ENCODE measurements around the gene GCGR.
"Not testable (repeated sequence)": the region's sequence is repeated elsewhere in the genome, so short reads cannot be mapped to it uniquely, and the experiment has no call there.

GCGR gene

DNA sequence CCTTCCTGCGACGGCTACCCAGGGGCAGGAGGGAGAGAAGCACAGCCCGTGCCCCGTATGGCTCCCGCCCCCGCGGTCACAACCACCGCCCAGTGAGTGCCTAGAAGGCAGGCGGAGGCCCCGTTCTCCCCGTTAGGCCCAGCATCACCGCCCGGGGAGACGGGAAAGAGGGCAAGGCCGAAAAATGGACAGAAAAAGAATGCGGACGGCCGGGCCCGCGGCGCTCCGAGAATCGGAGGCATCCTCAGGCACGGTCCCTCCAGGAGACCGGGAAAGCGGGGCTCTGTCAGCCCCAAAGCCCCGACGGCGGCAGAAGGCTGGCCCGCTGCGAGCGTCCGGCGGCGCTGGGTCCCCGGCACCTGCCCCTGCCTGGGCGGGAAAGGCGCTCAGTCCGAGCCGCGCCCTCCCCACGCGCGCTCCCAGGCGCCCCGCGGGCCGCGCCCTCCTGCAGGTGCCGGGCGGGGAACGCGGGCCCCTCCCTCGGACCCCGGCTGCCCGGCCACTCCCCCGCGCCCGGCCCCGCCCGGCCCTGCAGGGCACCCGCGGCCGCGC lies 28.7 kb downstream of the GCGR start:
- DNase-seq (ENCODE audit: low spot score) = no peak

DNA sequence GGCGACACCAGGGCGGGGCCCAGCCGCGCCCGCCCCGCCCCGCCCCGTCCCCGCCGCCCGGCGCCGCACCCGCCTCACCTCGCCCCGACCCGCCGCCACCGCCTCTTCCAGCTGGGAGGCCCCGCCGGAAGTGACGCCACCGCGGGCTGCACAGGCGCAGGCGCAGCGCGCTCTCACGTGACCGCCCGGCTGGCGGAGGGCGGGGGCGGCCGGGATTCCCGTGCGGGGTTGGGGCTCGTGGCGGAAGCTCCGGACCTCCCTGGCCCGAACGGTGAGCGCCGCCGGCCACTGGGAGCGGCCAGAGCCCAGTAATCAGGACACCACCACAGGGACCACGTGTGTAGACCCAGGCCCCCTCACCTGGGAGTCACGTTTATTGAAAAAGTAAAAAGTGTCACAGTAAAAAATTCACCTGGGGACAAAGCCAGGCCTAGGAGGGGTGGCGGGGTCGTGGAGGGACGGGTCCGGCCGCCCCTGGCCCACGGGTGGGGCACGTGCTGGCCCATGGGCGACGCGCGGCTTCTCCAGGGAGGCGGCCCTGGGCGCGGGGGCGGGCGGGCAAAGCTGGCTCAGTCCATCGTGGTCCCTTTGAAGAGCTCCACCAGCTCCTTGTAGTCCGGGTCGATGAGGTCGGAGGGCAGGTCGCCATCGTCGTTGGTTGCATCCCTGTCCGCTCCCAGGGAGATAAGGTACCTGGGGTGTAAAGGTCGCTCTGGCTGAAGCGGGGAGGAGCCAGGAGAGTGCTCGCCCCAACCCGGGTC lies 29.4 kb downstream of the GCGR start, which contains the start of gene MCRIP1:
MCRIP1 (minus strand) TSS at position 132 of the 761 bp plus-strand sequence. CDS start 8,785 bp downstream, outside the sequence.
- peak; percentile 97 for DNase-seq (ENCODE audit: low spot score)

DNA sequence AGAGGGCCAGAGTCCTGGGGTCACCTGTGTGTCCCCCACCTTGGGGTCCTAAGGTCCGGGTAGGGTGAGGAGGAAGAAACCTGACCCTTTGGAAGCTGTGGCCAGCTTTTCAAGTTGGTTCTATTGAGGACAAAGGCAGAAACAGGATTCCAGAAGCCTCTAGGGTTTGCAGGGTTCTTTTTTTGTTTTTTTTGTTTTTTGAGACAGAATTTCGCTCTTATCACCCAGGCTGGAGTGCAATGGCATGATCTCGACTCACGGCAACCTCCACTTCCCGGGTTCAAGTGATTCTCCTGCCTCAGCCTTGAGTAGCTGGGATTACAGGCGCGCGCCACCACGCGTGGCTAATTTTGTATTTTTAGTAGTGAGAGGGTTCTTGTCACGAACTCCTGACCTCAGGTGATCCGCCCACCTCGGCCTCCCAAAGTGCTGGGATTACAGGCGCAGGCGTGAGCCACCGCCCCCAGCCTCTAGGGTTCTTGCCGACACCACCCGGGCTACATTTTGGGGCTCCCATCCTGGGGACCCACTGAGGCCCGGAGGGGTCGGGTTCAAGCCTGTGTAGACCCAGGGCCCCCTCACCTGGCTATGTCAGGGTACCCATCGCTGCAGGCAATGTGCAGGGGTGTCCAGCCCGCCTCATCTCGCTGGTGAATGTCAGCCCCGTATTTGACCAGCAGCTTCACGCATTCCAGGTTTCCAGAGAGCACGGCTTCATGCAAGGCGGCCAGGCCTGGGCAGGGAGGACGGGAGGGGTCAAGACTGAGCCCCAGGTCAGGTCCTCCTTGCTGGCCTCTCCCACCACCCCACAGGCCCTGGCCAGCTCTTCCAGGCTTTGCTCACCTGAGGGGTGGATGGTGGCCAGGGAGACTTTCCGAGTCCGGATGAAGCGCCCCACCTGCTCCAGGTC lies 30.2 kb downstream of the GCGR start:
- no peak for DNase-seq (ENCODE audit: low spot score)

DNA sequence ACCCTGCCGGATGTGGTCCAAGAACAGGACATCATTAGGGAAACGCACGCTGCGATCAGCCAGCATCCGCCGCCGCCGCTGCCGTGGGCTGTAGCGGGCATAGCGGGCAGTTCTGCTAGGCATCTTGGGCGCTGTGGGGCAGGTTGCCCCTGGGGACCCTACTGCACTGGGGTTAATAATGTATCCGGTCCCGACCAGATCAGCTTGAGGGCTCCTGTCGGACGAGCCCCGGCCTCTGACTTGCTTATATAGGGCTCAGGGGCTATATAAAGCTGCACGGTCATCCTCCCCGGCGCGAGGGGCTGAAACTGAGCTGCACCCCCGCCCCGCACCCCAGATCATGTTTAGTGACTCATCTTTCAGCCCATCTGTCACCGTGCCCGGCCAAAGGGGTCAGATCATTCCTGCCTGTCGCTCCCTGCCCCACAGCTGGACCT lies 30.9 kb downstream of the GCGR start, which contains the start of gene PPP1R27:
PPP1R27 (minus strand) TSS at position 220 of the 437 bp plus-strand sequence; CDS start at position 123, 97 bp downstream.
- no peak for DNase-seq (ENCODE audit: low spot score)

DNA sequence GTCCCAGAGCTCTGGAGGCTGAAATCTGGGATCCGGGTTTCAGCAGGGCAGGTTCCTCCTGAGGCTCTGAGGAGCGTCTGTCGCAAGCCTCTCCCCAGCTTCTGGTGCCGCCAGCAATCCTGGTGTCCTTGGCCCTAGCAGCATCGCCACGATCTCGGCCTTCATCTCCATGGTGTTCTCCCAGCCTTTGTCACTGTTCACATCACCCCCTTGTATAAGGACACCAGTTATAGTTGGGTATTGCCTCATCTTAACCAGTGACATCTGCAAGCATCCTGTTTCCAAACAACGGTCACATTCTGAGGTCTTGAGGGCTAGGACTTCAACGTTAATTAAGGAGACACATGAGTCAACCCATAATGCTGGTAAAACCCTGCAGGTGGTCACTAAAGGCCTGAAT lies 33.7 kb downstream of the GCGR start:
- no peak for DNase-seq (ENCODE audit: low spot score)

DNA sequence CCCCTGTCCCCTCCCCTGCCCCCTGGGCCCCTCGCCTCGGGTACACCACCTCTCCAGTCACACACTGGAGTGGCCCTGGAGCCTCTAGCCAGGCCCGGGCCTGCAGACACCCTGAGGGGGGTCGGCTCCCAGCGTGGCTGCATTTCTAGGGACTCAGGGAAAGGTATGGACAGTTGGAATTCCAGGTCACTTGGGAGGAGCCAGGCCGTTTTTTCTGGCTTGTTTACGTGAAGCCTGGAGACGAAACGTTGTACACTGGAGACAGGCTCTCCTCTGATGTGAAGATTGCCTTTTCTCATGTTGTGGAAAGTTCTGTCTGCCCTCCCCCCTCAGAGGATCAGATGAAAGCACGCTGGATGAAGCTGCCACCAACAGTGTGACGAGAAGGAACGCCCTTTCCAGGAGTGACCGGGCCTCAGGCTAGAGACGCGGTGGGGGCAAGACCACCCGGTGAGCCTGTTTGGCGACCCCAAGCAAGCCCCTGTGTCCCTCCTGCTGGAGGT lies 34.9 kb downstream of the GCGR start:
- DNase-seq (ENCODE audit: low spot score) = no peak

DNA sequence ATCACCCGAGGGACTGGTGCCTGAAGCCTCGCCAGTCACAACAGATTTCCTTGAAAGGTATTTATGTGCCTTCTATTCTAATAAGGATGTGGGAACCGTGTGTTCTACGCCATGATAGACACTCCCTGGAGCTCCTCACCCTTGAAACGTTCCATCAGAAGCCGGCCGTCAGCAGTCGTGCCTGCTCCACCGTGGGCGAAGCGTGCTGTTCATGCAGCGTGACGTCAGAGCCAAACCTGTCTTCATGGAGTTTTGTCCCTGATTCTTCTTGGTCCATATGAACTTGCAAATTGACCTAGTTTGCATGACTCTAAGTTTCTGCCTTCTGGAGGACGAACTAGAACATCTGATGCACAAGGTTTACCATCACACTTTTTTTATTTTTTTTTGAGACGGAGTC lies 35.4 kb downstream of the GCGR start:
- no peak for DNase-seq (ENCODE audit: low spot score)

DNA sequence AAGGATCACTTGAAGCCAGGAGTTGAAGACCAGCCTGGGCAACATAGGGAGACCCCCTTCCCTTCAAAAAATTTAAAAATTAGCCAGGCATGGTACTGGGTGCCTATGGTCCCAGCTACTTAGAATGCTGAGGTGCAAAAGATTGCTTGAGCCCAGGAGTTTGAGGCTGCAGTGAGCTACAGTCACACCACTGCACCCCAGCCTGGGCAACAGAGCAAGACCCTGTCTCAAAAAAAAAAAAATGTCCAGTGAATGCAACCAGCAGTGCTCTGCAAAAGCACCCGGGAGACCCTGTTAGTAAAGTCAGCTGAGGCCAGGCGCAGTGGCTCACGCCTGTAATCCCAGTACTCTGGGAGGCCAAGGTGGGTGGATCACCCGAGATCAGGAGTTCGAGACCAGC lies 36.1 kb downstream of the GCGR start:
- not testable (repeated sequence) for DNase-seq (ENCODE audit: low spot score)

DNA sequence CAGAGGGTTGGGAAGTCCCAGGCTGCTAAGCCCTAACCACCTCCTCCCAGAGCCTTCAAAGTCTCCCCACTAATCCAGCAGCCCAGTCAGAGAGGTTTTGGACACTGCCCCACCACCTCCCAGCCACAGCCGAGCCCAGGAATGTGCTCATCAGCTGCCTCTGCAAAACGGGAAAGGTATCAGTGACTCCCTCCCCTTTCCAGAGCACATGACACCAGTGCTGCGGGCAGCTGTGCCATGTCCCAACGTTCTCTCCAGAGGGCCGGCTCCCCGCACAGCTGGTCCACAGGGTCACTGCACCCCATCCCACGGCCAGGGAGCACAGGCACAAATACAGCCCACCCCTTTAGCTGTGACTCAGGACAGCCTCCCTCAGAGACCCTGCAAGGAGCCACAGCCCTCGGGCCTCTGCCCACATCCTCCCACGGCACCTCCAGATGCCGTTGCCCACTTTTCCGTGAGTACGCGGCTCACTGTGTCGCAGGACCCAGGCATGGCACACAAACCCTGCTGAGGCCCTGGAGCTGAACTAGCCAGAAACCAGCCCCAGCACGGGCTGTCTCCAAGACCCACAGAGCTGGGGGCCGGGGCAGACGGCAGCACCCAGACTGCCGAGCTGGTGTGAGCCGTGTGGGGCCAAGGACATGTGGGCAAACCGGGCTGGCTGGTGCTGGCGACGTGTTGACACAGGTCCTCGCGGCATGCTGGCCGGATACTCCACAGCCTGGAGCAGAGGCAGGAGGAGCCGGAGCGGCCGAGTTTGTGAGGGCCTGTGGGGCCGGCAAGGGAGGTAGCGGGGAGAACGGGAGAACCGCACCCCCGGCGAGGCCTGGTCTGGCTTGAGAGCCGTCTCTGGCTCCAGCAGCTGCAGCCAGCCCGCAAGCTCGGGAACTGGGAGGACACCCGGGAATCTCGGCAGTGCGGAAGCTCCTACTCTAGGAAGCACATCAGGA lies 37.2 kb downstream of the GCGR start:
- no peak for DNase-seq (ENCODE audit: low spot score)

DNA sequence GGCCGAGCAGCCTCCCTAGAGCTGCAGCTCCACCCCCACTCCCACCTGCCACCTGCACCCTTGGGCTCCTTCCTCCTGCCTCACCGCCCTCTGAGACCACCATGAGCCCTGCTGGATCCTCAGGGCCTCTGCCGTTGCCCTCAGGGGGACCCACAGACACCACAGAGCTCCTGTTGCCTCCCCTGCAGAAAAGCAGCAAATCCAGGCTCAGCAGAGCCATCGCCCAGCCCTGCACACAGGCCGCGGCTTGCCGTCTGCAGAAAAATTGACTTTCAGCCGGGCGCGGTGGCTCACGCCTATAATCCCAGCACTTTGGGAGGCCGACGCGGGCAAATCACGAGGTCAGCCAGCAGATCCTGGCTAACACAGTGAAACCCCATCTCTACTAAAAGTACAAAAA lies 37.9 kb downstream of the GCGR start:
- DNase-seq (ENCODE audit: low spot score) = no peak

DNA sequence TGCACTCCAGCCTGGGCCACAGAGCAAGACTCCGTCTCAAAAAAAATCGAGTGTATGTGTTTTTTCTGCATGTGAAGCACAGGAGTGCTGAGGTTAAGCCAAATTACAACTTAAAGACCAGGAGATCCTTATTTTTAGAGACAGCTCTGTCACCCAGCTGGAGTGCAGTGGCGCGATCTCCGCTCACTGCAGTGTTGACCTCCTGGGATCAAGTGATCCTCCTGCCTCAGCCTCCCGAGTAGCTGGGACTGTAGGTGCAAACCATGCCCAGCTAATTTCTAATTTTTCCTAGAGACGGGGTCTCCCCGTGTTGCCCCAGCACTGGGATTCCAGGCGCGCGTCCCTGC lies 38.4 kb downstream of the GCGR start:
- no peak for DNase-seq (ENCODE audit: low spot score)

DNA sequence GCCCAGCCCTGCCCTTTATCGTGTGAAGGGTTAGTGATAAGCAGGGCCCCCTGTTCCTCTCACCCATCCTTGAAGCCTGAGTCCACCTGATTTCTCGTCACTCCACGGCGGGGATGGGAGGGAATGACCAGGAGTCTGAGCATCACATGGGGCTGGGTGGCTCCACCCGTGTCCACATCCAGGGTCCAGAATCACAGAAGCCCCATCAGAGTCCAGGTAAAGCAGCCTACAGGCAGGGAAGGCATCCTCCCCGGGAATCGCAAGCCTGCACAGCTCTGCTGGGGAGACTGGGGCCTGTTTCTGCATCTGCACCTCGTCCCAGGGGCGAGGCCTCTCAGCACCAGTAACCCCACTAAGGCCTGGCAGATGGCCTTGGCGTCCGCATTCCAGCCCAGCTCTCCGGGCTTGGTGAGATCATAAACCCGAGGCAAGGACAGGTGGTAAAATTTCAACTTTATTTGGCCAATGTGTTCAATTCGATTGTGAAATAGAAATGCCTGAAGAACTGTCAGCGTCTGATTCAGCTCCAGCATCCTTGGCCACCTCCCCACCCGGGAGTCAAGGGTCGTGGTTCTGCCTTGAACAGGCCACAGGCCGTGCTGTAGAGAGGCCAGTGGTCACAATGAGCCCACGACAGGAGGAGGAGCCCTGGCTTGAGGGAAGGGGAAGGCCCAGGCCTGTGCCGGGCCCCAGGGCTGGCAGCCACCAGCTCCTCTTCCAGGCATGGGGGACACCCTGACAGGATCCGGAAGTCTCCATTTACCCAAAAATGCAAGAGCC lies 39.0 kb downstream of the GCGR start:
- no peak for DNase-seq (ENCODE audit: low spot score)

DNA sequence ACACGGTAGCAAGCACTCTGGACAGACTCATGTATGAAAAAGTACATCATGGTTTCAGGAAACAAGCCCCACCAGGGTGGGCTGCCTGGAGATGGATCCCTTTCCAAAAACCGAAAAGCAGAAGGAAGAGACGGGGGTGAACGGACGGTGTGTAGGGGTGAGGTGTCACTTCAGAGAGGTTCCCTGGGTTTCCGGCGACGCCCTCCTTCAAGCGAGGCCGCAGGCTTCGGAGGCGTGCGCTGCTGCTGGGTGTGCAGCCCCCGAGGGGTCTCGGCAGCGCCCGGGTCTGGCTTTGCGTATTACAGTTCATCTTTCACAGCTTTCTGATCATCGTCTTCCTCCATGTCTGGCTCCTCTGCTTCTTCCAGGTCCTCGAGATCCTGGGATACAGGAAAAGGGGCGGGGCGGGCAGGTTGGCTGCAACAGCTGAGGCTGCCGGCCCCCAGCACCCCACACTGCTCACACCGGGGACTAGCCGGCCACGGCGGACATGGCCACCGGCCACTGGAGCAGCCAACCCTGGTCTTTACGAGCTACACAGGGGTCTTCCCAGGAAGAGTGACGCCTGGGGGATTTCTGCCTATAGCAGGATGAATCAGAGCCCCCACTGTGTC lies 39.9 kb downstream of the GCGR start:
- DNase-seq (ENCODE audit: low spot score) = no peak

DNA sequence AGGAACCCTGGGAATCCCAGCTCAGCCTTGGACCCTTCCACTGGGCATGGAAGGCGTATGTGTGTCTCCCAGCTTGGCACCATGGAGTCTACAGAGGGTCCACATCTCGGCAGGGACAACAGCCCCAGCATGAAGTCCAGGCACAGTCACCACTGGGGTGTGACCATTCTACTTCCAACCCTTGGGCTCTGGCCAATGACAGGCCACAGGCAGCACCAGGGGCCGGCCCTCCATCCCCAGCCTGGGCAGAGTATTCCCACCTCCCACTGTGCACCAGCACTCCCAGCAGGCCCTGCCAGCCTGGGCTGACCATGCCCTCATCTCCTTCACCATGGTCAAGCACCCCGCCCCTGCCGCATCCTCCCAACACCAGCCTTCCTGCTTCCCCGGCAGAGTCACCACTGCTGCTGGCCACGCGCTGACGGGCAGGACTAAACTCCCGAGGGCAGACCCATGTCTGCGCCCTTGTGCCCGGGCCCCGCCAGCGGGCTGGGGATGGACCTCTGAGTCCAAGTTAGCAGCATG lies 40.4 kb downstream of the GCGR start:
- DNase-seq (ENCODE audit: low spot score) = no peak

DNA sequence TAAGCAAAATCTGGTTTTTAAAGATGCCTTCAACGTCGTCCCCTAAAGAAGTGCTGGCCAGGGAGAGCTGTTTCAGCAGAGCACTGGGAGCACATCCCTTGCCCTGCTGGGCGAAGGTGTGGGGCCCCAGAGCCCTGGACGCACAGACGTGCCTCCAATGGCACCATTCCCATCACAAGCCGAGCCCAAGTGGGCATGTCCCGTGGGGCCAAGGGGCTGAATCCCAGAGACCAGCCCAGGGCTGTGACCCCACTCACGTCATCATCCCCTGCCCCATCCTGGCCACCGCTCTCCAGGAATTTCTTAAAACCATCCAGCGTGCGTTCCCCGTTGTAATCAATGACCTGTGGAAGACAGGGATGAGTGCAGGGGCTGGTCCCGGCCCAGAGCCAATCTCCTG lies 40.9 kb downstream of the GCGR start:
- DNase-seq (ENCODE audit: low spot score) = no peak

DNA sequence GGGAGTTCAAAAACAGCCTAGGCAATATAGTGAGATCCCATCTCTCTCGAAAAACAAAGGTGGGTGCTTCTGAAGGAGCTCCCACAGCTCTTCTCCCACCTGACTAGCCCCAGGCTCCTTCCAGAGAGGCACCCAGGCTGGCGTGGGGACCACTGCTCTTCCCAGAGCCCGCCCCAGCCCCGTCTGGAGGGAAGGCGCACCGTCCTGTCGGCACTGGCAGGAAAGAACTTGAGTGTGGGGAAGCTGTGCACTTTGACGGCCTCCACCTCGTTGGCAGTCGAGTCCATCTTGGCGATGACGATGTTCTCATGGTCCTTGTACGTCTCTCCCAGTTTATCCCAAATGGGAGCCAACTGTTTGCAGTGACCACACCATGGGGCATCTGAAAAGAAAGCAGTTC lies 41.4 kb downstream of the GCGR start:
- no peak for DNase-seq (ENCODE audit: low spot score)

DNA sequence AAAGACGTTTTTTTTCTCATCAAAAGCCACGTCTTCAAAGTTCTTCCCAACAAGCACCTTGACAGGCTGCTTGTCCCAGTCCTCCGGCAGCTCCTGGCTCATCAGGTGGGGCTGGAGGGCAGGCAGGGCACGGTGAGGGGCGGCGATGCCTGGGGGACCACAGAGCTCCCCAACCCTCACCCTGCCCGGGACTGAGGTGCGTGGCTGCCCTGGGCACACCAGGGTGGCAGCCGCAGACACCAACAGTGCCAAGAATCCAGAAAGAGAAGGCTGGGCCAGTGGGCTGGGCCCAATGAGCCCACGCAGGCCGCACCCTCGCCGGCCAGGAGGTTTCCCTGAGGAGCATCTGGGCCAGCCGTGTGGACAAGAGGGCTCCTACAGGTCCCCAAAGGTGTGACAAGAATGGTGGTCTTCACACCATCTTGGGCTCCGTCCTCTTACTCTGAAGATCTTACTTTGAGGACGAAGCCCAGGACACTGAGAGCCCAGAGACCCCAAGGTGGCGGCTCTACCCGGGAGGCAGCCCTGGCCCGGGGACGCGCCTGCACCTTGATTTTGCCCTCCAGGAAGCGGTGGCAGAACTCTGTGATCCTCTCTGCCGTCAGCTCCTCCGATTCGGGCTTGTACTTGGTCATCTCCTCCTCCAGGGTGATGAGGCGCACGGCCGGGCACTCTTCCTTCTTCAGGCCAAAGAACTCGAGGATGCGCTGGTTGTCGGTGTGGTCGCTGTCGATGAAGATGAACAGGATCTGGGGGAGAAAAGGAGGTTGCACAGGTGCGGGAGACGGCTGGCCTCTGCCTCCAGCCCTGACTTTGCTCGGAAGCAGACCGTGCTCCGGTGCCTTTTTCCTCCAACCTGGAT lies 42.2 kb downstream of the GCGR start:
- no peak for DNase-seq (ENCODE audit: low spot score)

DNA sequence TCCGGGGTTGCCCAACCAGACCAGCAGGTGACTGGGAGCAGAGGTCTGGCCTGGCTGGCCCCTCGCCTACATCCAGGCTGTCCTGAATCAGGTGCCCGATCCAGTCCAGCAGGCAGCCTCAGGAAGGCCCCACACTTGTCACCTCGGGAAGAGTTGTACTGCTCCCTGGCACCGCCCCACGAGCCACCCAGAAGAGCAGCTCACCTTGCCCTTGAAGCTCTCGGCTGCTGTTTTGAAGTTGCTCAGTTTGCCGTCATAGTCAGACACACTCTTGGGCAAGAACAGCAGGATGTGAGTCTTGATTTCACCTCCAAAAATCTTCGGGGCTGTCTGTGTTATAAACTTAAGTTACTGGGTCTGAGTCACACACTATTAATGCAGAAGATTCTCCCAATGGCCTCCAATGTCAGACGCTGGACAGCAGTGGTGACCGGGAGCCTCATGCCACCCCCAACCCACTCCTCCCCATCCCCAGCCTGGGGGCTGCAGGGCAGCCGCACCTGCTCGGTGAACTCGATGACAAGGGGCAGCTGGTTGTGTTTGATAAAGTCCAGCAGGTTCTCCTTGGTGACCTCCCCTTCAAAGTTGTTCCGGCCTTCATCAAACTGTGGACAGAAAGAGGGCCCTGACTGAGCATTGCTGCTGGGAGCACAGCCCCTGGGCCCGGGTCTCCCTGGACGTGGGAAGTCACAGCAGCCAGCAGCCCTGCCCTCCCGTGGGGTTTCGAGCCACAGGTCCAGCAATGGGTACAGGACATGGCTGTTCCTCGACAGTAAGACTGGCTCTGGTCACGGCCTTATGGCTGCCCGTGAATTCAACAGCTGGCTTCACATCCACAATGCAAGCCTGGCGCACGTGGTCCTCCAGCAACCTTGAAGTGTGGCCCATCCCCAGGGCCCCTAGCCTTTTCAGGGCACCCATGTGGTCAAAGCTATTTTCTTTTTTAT lies 43.1 kb downstream of the GCGR start:
- DNase-seq (ENCODE audit: low spot score) = no peak

All from HuH-7 (cell line).